HL-60 (cell line): ENCODE measurements around the gene CCDC82.

ENCODE experiments used
- CTCF ChIP-seq: IDR thresholded peaks from one replicate; pipeline ENCODE4 v1.5.1; 2011; ENCODE audit warnings: low read length, control low read depth, inconsistent platforms; ENCODE audit not compliant: insufficient read depth
- GABPA ChIP-seq: IDR thresholded peaks from 2 replicates; pipeline ENCODE4 v1.6.1; 2012; ENCODE audit warnings: low read depth
- POLR2AphosphoS5 ChIP-seq: IDR thresholded peaks from 2 replicates; pipeline ENCODE4 v1.6.1; 2012; ENCODE audit warnings: low read depth
- REST ChIP-seq: IDR thresholded peaks from 2 replicates; pipeline ENCODE4 v1.6.1; 2012; ENCODE audit warnings: low read depth; ENCODE audit not compliant: insufficient replicate concordance
- SPI1 ChIP-seq: IDR thresholded peaks from 2 replicates; pipeline ENCODE4 v1.6.1; 2012; ENCODE audit warnings: low read depth, mild to moderate bottlenecking, borderline replicate concordance

GRCh38 chr11:96357794-96358193, 31.9 kb downstream of the CCDC82 start:
- TF ChIP-seq CTCF (no peak), POLR2AphosphoS5 (no peak), REST (no peak), GABPA (no peak), SPI1 (no peak)
